SK-N-SH treated with all-trans-retinoic acid at 6 μM for 48 hours (cell line): ENCODE results near the gene P4HTM.

Experiments
- ATAC-seq: fragments of 200-7000 bp; cut with Tn5 transposase; 3 replicates; pipeline ENCODE4 v1.9.1; 2020; ENCODE audit warnings: mild to moderate bottlenecking, moderate library complexity
- BACH2 ChIP-seq: fragments of 250-450 bp; sonication (Bioruptor Pico); IDR thresholded peaks from 2 replicates; pipeline ENCODE4 v1.9.0; 2021; ENCODE audit warnings: mild to moderate bottlenecking, borderline replicate concordance
- CSDC2 ChIP-seq: fragments of 250-450 bp; sonication (Bioruptor Pico); IDR thresholded peaks from 2 replicates; pipeline ENCODE4 v1.5.0; 2020; ENCODE audit warnings: mild to moderate bottlenecking, moderate library complexity
- ESRRG ChIP-seq: fragments of 250-450 bp; sonication (Bioruptor Pico); IDR thresholded peaks from 2 replicates; pipeline ENCODE4 v1.6.1; 2021; ENCODE audit warnings: mild to moderate bottlenecking
- GLIS3 ChIP-seq: fragments of 250-450 bp; sonication (Bioruptor Pico); IDR thresholded peaks from 2 replicates; pipeline ENCODE4 v1.5.0; 2020; ENCODE audit warnings: mild to moderate bottlenecking, moderate library complexity
- ISL1 ChIP-seq: fragments of 250-450 bp; sonication (Bioruptor Pico); IDR thresholded peaks from 2 replicates; pipeline ENCODE4 v2.1.2; 2022; ENCODE audit warnings: mild to moderate bottlenecking, moderate library complexity
- OSR1 ChIP-seq: fragments of 250-450 bp; sonication (Bioruptor Pico); IDR thresholded peaks from 2 replicates; pipeline ENCODE4 v1.8.0; 2022; ENCODE audit warnings: moderate library complexity, mild to moderate bottlenecking, inconsistent platforms
- PATZ1 ChIP-seq: fragments of 250-450 bp; sonication (Bioruptor Pico); IDR thresholded peaks from 2 replicates; pipeline ENCODE4 v1.8.0; 2020; ENCODE audit warnings: mild to moderate bottlenecking, moderate library complexity, borderline replicate concordance
- POU6F1 ChIP-seq: fragments of 250-450 bp; sonication (Bioruptor Pico); IDR thresholded peaks from 2 replicates; pipeline ENCODE4 v1.8.0; 2021; ENCODE audit warnings: low read depth, mild to moderate bottlenecking, moderate library complexity, borderline replicate concordance
- SNAI2 ChIP-seq: fragments of 250-450 bp; sonication (Bioruptor Pico); IDR thresholded peaks from 2 replicates; pipeline ENCODE4 v1.5.0; 2020; ENCODE audit warnings: mild to moderate bottlenecking, moderate library complexity
- TCF4 ChIP-seq: fragments of 250-450 bp; sonication (Bioruptor Pico); IDR thresholded peaks from 2 replicates; pipeline ENCODE4 v1.8.0; 2021; ENCODE audit warnings: mild to moderate bottlenecking, moderate library complexity, borderline replicate concordance
- TOX ChIP-seq: fragments of 250-450 bp; sonication (Bioruptor Pico); IDR thresholded peaks from 2 replicates; pipeline ENCODE4 v1.8.0; 2021; ENCODE audit warnings: mild to moderate bottlenecking, moderate library complexity, borderline replicate concordance
- ZC3H10 ChIP-seq: fragments of 250-450 bp; sonication (Bioruptor Pico); IDR thresholded peaks from 2 replicates; pipeline ENCODE4 v1.5.1; 2021; ENCODE audit warnings: mild to moderate bottlenecking, moderate library complexity
- ZFP3 ChIP-seq: fragments of 250-450 bp; sonication (Bioruptor Pico); IDR thresholded peaks from 2 replicates; pipeline ENCODE4 v1.5.0; 2020; ENCODE audit warnings: mild to moderate bottlenecking, moderate library complexity
- ZFP30 ChIP-seq: fragments of 450-650 bp; formaldehyde crosslinking; IDR thresholded peaks from 2 replicates; pipeline ENCODE4 v1.5.0; 2022; ENCODE audit warnings: mild to moderate bottlenecking, moderate library complexity
- ZNF565 ChIP-seq: fragments of 450-650 bp; formaldehyde crosslinking; conservative IDR thresholded peaks from 2 replicates; pipeline ENCODE4 v1.5.0; 2020; ENCODE audit warnings: low read depth, mild to moderate bottlenecking, moderate library complexity
- ZNF70 ChIP-seq: fragments of 450-650 bp; formaldehyde crosslinking; IDR thresholded peaks from 2 replicates; pipeline ENCODE4 v1.5.0; 2020; ENCODE audit warnings: mild to moderate bottlenecking, moderate library complexity
- ZNF8 ChIP-seq: fragments of 450-650 bp; formaldehyde crosslinking; IDR thresholded peaks from 2 replicates; pipeline ENCODE4 v1.5.0; 2020; ENCODE audit warnings: mild to moderate bottlenecking, moderate library complexity
- TF ChIP-seq, protein P1 (sequence below): fragments of 250-450 bp; sonication (Bioruptor Pico); IDR thresholded peaks from 2 replicates; pipeline ENCODE4 v1.5.0; 2020; ENCODE audit warnings: mild to moderate bottlenecking, moderate library complexity
- TF ChIP-seq, protein P2 (sequence below): fragments of 250-450 bp; sonication (Bioruptor Pico); IDR thresholded peaks from 2 replicates; pipeline ENCODE4 v1.5.1; 2020; ENCODE audit warnings: low read depth, mild to moderate bottlenecking, moderate library complexity
- TF ChIP-seq, protein P3 (sequence below): fragments of 250-450 bp; sonication (Bioruptor Pico); IDR thresholded peaks from 2 replicates; pipeline ENCODE4 v1.5.1; 2021; ENCODE audit warnings: mild to moderate bottlenecking, moderate library complexity

P4HTM gene

DNA sequence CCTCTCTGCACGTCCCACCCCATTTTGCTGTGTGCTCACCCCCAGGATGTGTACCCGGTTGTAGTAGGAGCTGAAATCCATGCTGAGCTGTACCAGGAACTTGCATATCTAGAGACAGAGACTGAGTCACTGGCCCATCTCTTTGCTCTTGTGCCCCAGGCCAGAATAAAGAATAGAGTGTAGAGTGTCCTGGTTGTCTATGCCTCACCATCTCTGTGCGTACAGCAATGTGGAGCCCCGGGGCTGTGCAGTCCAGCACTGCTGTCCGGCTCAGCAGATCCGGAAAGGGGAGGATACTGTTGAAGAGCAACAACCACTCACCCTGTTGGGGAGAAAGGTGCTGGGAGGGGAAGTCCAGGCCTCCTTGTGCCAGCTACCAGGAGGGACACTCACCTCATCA, 25.7 kb downstream of the P4HTM start (continued):
- TF ChIP-seq TCF4 (CRISPR knock-in tag), result no peak
- TF ChIP-seq, protein P1, sequence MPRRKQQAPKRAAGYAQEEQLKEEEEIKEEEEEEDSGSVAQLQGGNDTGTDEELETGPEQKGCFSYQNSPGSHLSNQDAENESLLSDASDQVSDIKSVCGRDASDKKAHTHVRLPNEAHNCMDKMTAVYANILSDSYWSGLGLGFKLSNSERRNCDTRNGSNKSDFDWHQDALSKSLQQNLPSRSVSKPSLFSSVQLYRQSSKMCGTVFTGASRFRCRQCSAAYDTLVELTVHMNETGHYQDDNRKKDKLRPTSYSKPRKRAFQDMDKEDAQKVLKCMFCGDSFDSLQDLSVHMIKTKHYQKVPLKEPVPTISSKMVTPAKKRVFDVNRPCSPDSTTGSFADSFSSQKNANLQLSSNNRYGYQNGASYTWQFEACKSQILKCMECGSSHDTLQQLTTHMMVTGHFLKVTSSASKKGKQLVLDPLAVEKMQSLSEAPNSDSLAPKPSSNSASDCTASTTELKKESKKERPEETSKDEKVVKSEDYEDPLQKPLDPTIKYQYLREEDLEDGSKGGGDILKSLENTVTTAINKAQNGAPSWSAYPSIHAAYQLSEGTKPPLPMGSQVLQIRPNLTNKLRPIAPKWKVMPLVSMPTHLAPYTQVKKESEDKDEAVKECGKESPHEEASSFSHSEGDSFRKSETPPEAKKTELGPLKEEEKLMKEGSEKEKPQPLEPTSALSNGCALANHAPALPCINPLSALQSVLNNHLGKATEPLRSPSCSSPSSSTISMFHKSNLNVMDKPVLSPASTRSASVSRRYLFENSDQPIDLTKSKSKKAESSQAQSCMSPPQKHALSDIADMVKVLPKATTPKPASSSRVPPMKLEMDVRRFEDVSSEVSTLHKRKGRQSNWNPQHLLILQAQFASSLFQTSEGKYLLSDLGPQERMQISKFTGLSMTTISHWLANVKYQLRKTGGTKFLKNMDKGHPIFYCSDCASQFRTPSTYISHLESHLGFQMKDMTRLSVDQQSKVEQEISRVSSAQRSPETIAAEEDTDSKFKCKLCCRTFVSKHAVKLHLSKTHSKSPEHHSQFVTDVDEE, result no peak
- TF ChIP-seq ZFP3 (CRISPR knock-in tag), result no peak
- no peak for TF ChIP-seq ZNF8 (CRISPR knock-in tag)

DNA sequence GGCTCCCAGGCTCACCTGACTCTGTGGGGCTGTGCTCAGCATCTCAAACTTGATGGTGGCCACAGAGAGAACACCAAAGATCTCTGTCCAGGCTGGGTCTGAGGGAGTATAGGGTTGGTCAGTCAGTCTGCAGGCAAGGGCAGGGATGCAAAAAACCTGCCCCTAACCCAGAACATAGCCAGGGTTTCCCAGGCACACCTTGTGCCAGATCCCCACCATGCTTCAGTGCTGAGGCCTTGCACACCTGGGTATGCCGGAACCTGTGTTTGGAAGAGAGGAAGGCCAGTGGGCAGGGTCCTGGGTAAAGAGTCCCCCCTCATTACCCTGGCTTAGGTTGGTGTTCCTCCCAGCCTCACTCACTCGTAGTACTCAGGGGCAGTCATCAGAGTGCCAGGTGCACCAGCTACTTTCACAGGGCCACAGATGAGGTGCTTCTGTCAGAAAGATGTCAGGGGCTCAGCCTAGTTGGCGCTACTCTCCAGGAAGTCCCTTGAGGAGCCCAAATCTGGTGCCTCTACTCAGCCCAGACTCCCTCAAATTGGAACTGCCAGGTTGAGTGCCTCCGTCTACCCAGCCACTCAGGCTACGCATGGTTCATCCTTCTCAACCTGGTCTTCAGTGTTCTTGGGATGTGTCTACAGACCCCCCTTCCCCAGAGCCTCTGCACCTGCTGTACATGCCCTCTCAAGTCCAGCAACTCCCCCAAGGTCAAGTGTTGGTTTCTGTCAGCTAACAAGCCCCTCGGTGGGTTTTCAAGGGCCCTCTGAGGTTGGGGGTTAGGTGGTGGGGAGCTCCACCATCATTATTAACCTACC, 26.6 kb downstream of the P4HTM start:
- TF ChIP-seq TOX (CRISPR knock-in tag) (no peak), ZC3H10 (CRISPR knock-in tag) (no peak), ZNF8 (CRISPR knock-in tag) (no peak), ISL1 (CRISPR knock-in tag) (no peak), ZNF565 (CRISPR knock-in tag) (no peak), BACH2 (no peak)
- TF ChIP-seq, protein P2, sequence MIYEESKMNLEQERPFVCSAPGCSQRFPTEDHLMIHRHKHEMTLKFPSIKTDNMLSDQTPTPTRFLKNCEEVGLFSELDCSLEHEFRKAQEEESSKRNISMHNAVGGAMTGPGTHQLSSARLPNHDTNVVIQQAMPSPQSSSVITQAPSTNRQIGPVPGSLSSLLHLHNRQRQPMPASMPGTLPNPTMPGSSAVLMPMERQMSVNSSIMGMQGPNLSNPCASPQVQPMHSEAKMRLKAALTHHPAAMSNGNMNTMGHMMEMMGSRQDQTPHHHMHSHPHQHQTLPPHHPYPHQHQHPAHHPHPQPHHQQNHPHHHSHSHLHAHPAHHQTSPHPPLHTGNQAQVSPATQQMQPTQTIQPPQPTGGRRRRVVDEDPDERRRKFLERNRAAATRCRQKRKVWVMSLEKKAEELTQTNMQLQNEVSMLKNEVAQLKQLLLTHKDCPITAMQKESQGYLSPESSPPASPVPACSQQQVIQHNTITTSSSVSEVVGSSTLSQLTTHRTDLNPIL, result no peak
- TF ChIP-seq, all 23 proteins: peak for 0
- no peak for ATAC-seq

GRCh38 chr3:49017229-49017970, 27.4 kb downstream of the P4HTM start:
- peak; percentile 0 for ATAC-seq
- TF ChIP-seq GLIS3 (CRISPR knock-in tag), result 0 out of 2 replicates have a peak, but pooled peaks have one; percentile 38
- TF ChIP-seq OSR1 (CRISPR knock-in tag), result no peak

- ATAC-seq, result peak; percentile 51
- TF ChIP-seq, protein P3, sequence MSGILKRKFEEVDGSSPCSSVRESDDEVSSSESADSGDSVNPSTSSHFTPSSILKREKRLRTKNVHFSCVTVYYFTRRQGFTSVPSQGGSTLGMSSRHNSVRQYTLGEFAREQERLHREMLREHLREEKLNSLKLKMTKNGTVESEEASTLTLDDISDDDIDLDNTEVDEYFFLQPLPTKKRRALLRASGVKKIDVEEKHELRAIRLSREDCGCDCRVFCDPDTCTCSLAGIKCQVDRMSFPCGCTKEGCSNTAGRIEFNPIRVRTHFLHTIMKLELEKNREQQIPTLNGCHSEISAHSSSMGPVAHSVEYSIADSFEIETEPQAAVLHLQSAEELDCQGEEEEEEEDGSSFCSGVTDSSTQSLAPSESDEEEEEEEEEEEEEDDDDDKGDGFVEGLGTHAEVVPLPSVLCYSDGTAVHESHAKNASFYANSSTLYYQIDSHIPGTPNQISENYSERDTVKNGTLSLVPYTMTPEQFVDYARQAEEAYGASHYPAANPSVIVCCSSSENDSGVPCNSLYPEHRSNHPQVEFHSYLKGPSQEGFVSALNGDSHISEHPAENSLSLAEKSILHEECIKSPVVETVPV (CRISPR knock-in tag), result no peak
- no peak for TF ChIP-seq ZC3H10 (CRISPR knock-in tag)
- TF ChIP-seq ESRRG (CRISPR knock-in tag), result no peak
- TF ChIP-seq CSDC2 (CRISPR knock-in tag), result no peak
- no peak for TF ChIP-seq TCF4 (CRISPR knock-in tag)
- TF ChIP-seq TOX (CRISPR knock-in tag), result no peak
- TF ChIP-seq SNAI2 (CRISPR knock-in tag), result no peak
- TF ChIP-seq ZNF8 (CRISPR knock-in tag), result no peak
- TF ChIP-seq ZNF70 (CRISPR knock-in tag), result no peak
Observed at GRCh38 chr3:49017971-49018706, 28.1 kb downstream of the P4HTM start, which contains the start of gene DALRD3. TSS of gene DALRD3 (minus strand) at chr3:49018580. CDS start at chr3:49018564, 16 bp downstream.

- no peak for ATAC-seq
- TF ChIP-seq POU6F1 (CRISPR knock-in tag), result no peak
- no peak for TF ChIP-seq ZNF8 (CRISPR knock-in tag)
- no peak for TF ChIP-seq ZNF565 (CRISPR knock-in tag)
- TF ChIP-seq GLIS3 (CRISPR knock-in tag), result no peak
- TF ChIP-seq ZFP30 (CRISPR knock-in tag), result no peak
- no peak for TF ChIP-seq TCF4 (CRISPR knock-in tag)
- TF ChIP-seq PATZ1 (CRISPR knock-in tag), result no peak
- TF ChIP-seq, protein P2, result no peak
- TF ChIP-seq BACH2, result no peak
Observed at GRCh38 chr3:49018707-49019006, 28.6 kb downstream of the P4HTM start.
